Measurements from ENCODE around the gene TP53.

TP53 gene

DNA sequence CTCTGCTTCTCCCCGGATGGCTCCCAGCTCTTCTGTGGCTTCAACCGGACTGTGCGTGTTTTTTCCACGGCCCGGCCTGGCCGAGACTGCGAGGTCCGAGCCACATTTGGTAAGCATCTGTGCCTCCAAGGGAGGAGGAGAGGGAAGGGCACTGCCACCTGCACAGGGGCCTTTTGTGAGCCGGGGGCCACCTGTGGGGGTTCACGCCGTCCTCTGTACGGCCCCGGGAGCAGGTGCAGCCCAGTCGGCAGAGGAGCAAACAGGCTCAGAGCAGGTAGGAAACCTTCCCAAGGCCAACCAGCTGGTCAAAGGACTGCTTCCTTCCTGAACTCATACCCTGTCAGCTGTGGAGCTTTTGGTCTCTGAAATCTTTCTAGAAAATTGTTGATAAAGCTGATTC lies 14.4 kb upstream of the TP53 start:
- peaks cover 14% of the 10 kb centered on the region for H3K4me1 Mint-ChIP-seq (ENCODE audit: low read depth)
- H3K36me3 Mint-ChIP-seq (ENCODE audit: low read depth) = peaks cover 36% of the 10 kb centered on the region
- no peak overlapping the region for H3K27ac Mint-ChIP-seq
- H3K9me3 Mint-ChIP-seq = no peaks in the 10 kb centered on the region
- H3K27me3 Mint-ChIP-seq = peaks cover 32% of the 10 kb centered on the region
- intact Hi-C loops (cut with micrococcal nuclease) = no loop called here
- H3K4me3 Mint-ChIP-seq = no peak overlapping the region

DNA sequence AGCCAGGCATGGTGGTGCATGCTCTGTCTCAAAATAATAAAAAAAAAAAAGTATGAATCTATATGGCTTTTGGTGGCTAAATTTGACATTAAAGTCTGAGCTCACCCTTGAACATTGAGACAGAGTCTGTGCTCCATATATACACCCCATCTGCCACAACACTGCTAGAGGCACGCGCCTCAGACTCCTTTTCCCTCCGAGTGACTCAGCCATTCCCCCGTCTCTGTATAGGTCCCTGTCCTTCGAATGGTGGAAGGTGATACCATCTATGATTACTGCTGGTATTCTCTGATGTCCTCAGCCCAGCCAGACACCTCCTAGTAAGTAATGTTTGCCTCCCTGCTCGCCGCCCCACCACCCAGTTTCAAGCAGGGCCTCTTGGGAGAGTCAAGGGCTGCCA lies 13.2 kb upstream of the TP53 start:
- peaks cover 20% of the 10 kb centered on the region for H3K27me3 Mint-ChIP-seq
- peaks cover 9% of the 10 kb centered on the region for H3K4me1 Mint-ChIP-seq (ENCODE audit: low read depth)
- H3K4me3 Mint-ChIP-seq = no peak overlapping the region
- no peaks in the 10 kb centered on the region for H3K9me3 Mint-ChIP-seq
- H3K27ac Mint-ChIP-seq = no peak overlapping the region
- intact Hi-C loops (cut with micrococcal nuclease) = no loop called here
- H3K36me3 Mint-ChIP-seq (ENCODE audit: low read depth) = peaks cover 48% of the 10 kb centered on the region

DNA sequence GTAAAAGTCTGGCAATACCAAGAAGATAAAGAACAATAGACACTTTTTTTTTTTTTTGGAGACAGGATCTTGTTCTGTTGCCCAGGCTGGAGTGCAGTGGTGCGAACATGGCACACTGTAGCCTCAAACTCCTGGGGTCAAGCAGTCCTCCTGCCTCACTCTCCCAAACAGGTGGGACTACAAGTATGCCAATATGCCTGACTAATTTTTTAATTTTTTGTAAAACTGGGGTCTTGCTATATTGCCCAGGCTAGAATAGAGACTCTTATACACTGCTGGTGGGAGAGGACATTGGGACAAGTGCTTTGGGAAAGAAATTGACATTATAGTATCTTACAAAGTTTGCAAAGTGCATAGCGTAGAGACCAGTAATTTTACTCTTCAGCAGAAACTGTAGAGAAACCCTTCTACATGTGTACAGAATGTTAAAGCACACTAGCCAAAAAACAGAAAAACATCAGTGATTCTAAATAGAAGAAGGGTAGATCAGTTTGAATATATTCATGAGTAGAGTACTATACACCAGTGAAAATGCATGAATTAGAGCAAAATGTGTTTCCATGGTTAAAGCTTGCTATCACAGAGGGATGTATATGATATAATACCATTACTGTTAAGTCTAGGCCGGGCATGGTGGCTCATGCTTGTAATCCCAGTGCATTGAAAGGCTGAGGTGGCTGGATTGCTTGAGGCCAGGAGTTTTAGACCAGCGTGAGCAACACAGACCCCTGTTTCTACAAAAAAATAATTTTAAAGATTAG lies 10.7 kb upstream of the TP53 start:
- Mint-ChIP-seq H3K9me3 (no peaks in the 10 kb centered on the region), H3K36me3 (ENCODE audit: low read depth) (peaks cover 61% of the 10 kb centered on the region)

DNA sequence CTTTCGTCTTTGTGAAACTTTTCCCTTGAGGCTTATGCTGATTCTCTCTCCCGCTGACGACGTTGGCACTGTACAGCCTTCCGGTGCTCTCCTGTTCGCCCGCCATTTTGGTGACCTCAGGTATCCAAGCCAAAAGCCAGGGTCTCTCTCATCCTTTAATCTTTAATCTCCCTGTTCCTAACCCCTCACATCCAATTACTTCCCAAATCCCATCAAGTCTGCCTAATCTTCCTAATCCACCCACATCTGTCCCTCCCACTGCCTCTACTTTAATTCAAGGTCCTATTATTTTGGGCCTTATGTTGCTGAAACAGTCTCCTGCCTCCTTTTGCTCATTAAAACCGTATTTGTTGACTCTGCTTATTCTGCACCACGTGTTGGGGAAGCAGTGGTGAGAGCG lies 8.3 kb upstream of the TP53 start:
- Mint-ChIP-seq H3K36me3 (ENCODE audit: low read depth) (peaks cover 49% of the 10 kb centered on the region), H3K27me3 (no peaks in the 10 kb centered on the region), H3K4me3 (no peak overlapping the region), H3K27ac (no peak overlapping the region), H3K9me3 (no peaks in the 10 kb centered on the region), H3K4me1 (ENCODE audit: low read depth) (no peaks in the 10 kb centered on the region)
- intact Hi-C loops (cut with micrococcal nuclease) = no loop called here

More for the DNA sequence above, 10.7 kb upstream of the TP53 start:
- Mint-ChIP-seq H3K27me3 (peaks cover under 1% of the 10 kb centered on the region), H3K4me3 (no peak overlapping the region), H3K27ac (no peak overlapping the region), H3K4me1 (ENCODE audit: low read depth) (no peaks in the 10 kb centered on the region)
- intact Hi-C loops (cut with micrococcal nuclease) = no loop called here

DNA sequence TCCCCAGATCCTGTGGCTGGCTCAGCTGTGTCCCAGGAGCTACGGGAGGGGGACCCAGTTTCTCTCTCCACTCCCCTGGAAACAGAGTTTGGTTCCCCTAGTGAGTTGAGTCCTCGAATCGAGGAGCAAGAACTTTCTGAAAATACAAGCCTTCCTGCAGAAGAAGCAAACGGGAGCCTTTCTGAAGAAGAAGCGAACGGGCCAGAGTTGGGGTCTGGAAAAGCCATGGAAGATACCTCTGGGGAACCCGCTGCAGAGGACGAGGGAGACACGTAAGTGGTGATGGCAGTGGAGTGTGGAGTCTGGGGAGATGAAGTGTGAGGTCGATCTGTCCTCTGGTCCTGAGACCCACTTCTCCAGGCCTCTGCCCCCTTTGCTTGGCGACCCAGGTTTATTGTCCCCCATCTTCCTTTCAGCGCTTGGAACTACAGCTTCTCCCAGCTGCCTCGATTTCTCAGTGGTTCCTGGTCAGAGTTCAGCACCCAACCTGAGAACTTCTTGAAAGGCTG lies 1.6 kb upstream of the TP53 start:
- H3K36me3 Mint-ChIP-seq (ENCODE audit: low read depth) = peaks cover 69% of the 10 kb centered on the region
- peaks cover 44% of the 10 kb centered on the region for H3K4me1 Mint-ChIP-seq (ENCODE audit: low read depth)
- H3K4me3 Mint-ChIP-seq = peak overlapping the region; percentile 98
- H3K9me3 Mint-ChIP-seq = no peaks in the 10 kb centered on the region
- no peaks in the 10 kb centered on the region for H3K27me3 Mint-ChIP-seq
- intact Hi-C loops (cut with micrococcal nuclease) = loop anchor here (2.0 to 5.0 kb wide), 2 partner anchors 62 to 117 kb away; partner anchors contain the start of gene SAT2
- H3K27ac Mint-ChIP-seq = peak overlapping the region; percentile 98

DNA sequence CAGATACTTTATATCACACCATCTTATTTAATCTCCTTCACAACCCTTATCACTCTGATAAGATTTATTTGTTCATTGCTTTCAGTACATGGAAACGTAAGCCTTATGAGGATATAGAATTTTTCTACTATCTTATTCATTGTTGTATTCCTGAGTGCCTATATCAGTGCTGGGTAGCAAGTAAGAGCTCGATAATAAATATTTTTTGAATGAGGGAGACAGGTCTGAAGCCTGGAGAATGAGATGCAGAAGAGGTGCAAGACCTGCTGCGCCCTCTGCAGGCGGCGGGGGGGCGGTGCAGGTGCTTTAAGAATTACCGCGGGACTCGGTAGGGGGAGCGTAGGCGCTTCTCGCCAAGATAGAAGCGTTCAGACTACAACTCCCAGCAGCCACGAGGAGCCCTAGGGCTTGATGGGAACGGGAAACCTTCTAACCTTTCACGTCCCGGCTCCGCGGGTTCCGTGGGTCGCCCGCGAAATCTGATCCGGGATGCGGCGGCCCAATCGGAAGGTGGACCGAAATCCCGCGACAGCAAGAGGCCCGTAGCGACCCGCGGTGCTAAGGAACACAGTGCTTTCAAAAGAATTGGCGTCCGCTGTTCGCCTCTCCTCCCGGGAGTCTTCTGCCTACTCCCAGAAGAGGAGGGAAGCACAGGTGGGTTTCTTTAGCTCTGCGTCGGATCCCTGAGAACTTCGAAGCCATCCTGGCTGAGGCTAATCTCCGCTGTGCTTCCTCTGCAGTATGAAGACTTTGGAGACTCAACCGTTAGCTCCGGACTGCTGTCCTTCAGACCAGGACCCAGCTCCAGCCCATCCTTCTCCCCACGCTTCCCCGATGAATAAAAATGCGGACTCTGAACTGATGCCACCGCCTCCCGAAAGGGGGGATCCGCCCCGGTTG lies 868 bp upstream of the TP53 start, which contains the start of gene WRAP53:
WRAP53 (plus strand) TSS at position 570 of the 900 bp plus-strand sequence; CDS start at position 742, 172 bp downstream.
- peak within 1 kb of the TSS; percentile 98 for H3K27ac Mint-ChIP-seq
- peaks cover 69% of the 10 kb centered on the region for H3K36me3 Mint-ChIP-seq (ENCODE audit: low read depth)
- H3K4me3 Mint-ChIP-seq = peak within 1 kb of the TSS; percentile 98
- intact Hi-C loops (cut with micrococcal nuclease) = loop anchor here (2.0 to 5.0 kb wide), 2 partner anchors 61 to 116 kb away; partner anchors contain the start of gene SAT2
- H3K4me1 Mint-ChIP-seq (ENCODE audit: low read depth) = peaks cover 47% of the 10 kb centered on the region
- H3K9me3 Mint-ChIP-seq = no peaks in the 10 kb centered on the region
- H3K27me3 Mint-ChIP-seq = no peaks in the 10 kb centered on the region

DNA sequence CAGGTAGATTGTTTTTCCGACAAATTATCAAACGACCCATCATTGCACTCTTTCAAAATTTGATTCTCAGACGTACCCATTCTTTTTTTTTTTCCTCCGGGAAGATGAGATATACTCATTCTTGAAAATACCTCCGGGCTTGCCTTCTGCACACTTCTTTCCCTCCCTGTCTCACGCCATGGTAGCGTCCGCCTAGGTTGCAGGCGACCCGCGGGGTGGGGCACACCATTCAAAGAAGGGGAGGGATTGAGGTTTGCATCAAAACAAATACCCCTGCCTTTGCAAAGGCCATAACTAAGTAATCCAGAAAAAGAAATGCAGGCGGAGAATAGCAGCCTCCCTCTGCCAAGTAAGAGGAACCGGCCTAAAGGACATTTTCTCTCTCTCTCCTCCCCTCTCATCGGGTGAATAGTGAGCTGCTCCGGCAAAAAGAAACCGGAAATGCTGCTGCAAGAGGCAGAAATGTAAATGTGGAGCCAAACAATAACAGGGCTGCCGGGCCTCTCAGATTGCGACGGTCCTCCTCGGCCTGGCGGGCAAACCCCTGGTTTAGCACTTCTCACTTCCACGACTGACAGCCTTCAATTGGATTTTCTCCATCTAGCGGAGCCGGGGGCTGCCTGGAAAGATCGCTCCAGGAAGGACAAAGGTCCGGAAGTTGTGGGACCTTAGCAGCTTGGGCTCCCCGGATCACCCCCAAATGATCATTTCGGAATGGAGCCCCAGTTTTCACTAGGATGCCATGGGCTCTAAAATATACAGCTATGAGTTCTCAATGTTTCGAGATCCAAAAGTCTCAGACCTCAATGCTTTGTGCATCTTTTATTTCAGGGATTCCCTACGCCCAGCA lies 843 bp downstream of the TP53 start:
- Mint-ChIP-seq H3K9me3 (no peaks in the 10 kb centered on the region), H3K27me3 (no peaks in the 10 kb centered on the region), H3K36me3 (ENCODE audit: low read depth) (peaks cover 77% of the 10 kb centered on the region), H3K4me1 (ENCODE audit: low read depth) (peaks cover 47% of the 10 kb centered on the region), H3K27ac (peak overlapping the region; percentile 98), H3K4me3 (peak overlapping the region; percentile 98)
- intact Hi-C loops (cut with micrococcal nuclease) = loop anchor here (1.0 to 5.0 kb wide), 2 partner anchors 54 to 114 kb away; no protein-coding TSS in a partner anchor

DNA sequence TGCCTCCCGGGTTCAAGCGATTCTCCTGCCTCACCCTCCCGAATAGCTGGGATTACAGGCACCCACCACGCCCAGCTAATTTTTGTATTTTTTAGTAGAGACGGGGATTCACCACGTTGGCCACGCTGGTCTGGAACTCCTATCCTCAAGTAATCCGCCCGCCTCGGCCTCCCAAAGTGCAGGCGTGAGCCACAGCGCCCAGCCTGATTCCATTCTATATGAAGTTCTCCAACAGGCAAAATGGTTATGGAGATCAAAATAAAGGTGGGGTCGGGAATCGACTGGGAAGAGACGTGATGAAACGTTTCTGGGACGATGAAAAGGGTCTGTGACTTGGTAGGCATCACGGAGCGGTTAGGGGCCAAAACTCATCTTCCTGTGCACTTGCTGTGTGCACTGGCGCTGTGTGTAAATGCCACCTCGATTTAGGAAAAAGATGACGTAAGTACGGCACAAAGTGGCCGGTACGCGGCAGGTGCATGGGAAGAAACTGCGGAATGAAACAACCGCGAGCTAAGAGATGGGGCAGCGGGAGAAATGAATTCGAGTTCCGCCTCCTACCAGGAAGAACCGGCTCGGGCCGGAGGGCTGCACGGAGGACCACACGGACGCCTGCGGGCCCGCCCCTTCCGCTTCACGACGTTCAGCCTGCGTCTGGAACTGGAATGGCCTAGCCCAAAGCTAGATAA lies 1.6 kb downstream of the TP53 start:
- H3K36me3 Mint-ChIP-seq (ENCODE audit: low read depth) = peaks cover 70% of the 10 kb centered on the region

DNA sequence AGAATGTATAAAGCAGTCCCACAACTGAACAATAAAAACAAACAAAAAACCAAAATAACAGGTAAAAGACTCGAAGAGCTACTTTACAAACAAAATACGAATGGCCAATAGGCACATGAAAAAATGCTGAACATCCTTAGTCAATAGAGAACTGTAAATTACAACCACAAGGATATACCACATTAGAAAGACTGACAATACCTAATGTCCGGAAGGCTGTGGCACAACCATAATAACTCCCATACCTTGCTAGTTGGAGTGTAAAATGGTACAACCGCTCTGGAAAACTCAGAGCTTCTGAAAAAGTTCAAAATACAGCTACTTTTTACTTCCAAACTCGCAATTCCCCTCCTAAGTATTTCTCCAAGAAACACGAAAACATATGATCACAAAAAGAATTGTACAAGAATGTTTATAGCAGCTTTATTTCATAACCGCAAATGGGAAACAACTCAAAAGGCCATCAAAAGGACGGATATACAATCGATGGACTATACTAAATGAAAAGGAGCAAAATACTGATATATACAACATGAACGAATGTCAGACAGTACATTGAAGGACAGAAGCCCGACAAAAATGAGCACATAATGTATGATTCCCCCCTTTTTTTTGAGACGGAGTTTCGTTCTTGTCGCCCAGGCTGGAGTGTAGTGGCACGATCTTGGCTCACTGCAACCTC lies 2.3 kb downstream of the TP53 start:
- H3K27ac Mint-ChIP-seq = peak overlapping the region; percentile 98
- H3K9me3 Mint-ChIP-seq = no peaks in the 10 kb centered on the region
- H3K27me3 Mint-ChIP-seq = no peaks in the 10 kb centered on the region
- peak overlapping the region; percentile 98 for H3K4me3 Mint-ChIP-seq
- peaks cover 44% of the 10 kb centered on the region for H3K4me1 Mint-ChIP-seq (ENCODE audit: low read depth)
- peaks cover 65% of the 10 kb centered on the region for H3K36me3 Mint-ChIP-seq (ENCODE audit: low read depth)
- intact Hi-C loops (cut with micrococcal nuclease) = loop anchor here (5.0 kb wide), 1 partner anchor 113 kb away; no protein-coding TSS in a partner anchor

More for the DNA sequence above, 1.6 kb downstream of the TP53 start:
- Mint-ChIP-seq H3K9me3 (no peaks in the 10 kb centered on the region), H3K27ac (peak overlapping the region; percentile 98), H3K4me3 (peak overlapping the region; percentile 98), H3K27me3 (no peaks in the 10 kb centered on the region), H3K4me1 (ENCODE audit: low read depth) (peaks cover 47% of the 10 kb centered on the region)
- intact Hi-C loops (cut with micrococcal nuclease) = loop anchor here (1.0 to 5.0 kb wide), 2 partner anchors 53 to 113 kb away; no protein-coding TSS in a partner anchor

DNA sequence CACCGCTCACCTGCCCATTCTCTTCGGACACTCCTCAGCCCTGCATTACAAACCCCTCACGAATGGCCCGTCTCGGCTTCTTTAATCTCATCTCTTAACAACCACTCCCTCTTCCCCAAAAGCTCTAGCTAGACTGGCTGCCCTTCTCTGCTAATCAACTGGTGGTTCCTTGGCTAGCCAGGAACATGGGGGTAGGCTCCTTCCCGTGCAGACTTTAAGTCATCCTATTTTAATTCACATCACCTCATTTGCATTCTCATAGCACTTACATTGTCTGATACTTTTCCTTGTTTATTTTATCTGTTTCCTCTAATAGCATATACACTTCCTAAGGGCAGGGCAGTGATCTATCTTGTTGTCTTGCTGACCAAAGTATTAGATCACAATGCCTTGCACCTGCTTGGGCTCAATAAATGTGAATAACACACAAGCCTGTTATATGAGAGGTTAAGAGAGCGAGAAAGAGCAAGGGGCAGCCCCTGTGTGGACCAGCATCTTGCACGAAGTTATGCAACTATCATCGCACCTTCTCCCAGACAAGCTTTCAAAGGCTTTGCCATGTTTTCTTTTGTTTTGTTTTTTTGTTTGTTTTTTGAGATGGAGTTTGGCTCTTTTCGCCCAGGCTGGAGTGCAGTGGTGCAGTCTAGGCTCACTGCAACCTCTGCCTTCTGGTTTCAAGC lies 9.8 kb downstream of the TP53 start:
- no peak overlapping the region for H3K4me3 Mint-ChIP-seq

DNA sequence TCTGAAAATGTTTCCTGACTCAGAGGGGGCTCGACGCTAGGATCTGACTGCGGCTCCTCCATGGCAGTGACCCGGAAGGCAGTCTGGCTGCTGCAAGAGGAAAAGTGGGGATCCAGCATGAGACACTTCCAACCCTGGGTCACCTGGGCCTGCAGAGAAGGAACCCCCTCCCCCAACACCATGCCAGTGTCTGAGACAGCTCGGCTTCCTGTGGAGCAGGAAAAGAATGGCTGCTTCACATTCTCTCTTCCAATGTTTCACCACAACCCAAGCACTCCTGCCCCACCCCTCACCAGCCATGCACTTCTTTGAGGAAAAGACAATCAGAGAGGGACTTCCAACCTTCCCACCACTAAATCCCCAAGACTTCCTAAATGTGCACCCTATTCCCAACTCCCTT lies 10.8 kb downstream of the TP53 start:
- Mint-ChIP-seq H3K9me3 (peaks cover 25% of the 10 kb centered on the region), H3K27ac (no peak overlapping the region), H3K4me3 (no peak overlapping the region), H3K36me3 (ENCODE audit: low read depth) (peaks cover 71% of the 10 kb centered on the region), H3K27me3 (no peaks in the 10 kb centered on the region), H3K4me1 (ENCODE audit: low read depth) (no peaks in the 10 kb centered on the region)
- intact Hi-C loops (cut with micrococcal nuclease) = no loop called here

More for the DNA sequence above, 9.8 kb downstream of the TP53 start:
- peaks cover 69% of the 10 kb centered on the region for H3K36me3 Mint-ChIP-seq (ENCODE audit: low read depth)
- intact Hi-C loops (cut with micrococcal nuclease) = no loop called here
- no peak overlapping the region for H3K27ac Mint-ChIP-seq
- H3K4me1 Mint-ChIP-seq (ENCODE audit: low read depth) = no peaks in the 10 kb centered on the region
- H3K9me3 Mint-ChIP-seq = peaks cover 25% of the 10 kb centered on the region
- H3K27me3 Mint-ChIP-seq = no peaks in the 10 kb centered on the region

DNA sequence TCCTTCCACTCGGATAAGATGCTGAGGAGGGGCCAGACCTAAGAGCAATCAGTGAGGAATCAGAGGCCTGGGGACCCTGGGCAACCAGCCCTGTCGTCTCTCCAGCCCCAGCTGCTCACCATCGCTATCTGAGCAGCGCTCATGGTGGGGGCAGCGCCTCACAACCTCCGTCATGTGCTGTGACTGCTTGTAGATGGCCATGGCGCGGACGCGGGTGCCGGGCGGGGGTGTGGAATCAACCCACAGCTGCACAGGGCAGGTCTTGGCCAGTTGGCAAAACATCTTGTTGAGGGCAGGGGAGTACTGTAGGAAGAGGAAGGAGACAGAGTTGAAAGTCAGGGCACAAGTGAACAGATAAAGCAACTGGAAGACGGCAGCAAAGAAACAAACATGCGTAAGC lies 12.4 kb downstream of the TP53 start:
- H3K27me3 Mint-ChIP-seq = no peaks in the 10 kb centered on the region
- intact Hi-C loops (cut with micrococcal nuclease) = no loop called here
- peaks cover 87% of the 10 kb centered on the region for H3K36me3 Mint-ChIP-seq (ENCODE audit: low read depth)
- no peak overlapping the region for H3K27ac Mint-ChIP-seq
- no peak overlapping the region for H3K4me3 Mint-ChIP-seq
- peaks cover 25% of the 10 kb centered on the region for H3K9me3 Mint-ChIP-seq
- H3K4me1 Mint-ChIP-seq (ENCODE audit: low read depth) = no peaks in the 10 kb centered on the region
